Hematopoietic multipotent progenitor cell (in vitro differentiated cells): ENCODE data around the gene HSF5. TPM values are rescaled to one million over a fixed set of nuclear protein-coding genes. Genes with fewer than 3 reads are reported as not detected.
A peak's percentile ranks its signal among the peaks of the same experiment; 100 is the strongest.

Source experiments
- DNase-seq, 3 donors: peaks; one replicate each; pipeline ENCODE4 v3.0.0-alpha.2; 2011 to 2015; ENCODE audit warnings: low read depth in 2 of 3, low spot score in 2 of 3
- total RNA-seq: library from RNA; depleted of rRNA; stranded (reverse); fragments of >200 nt; gene quantifications from one replicate; pipeline ENCODE4 v1.2.3, GENCODE V29; 2012

The HSF5 gene, protein sequence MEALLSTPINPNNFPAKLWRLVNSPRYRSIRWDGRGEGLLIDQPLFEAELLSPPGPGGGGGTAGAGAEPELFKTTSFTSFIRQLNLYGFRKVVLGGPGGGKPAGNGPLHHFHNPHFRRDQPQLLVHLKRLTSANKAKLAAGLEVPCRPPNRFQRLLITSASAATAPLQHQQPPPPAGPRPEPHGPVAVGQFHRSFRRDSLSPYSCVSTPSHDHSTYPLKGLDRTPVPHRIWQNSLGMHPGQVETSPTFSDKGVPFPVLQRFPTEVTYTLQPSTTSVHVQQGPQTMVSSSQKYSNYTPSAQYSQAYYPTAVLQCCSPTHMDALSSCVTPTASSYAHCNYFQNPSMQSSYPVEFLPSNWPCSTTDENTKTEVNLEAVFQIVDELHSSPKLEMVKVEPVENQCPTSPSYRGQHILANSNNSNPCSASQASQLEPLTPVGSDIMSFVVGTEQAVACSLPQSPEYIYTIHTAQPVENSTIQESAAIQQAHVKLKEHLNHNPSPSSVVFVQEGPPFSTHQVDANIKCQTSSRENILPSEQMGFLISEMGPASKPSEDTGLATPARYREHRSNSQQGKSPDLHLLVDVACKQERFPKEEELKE
- 2.4 TPM for total RNA-seq

DNA sequence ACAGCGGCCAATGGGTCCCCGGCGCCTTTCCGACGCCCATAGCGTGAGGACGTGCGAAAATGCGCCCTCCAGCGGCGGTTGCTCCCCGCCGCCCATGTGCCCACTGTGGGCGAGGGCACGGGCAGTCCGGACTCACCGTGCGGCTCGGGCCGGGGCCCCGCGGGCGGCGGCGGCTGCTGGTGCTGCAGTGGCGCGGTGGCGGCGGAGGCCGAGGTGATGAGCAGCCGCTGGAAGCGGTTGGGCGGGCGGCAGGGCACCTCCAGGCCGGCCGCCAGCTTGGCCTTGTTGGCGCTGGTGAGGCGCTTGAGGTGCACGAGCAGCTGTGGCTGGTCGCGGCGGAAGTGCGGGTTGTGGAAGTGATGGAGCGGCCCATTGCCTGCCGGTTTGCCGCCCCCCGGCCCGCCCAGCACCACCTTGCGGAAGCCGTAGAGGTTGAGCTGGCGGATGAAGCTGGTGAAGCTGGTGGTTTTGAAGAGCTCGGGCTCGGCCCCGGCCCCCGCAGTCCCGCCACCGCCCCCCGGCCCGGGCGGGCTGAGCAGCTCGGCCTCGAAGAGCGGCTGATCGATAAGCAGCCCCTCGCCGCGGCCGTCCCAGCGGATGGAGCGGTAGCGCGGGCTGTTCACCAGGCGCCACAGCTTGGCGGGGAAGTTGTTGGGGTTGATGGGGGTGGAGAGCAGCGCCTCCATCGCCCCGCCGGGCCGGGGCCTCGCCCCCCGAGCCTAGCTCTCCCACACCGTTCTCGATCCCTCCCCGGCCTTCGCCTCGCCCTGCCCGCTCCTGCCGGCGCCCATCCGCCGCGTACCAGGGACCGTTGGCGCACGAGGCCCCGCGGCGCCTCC lies at the start of gene HSF5:
TSS of gene HSF5 (minus strand) at position 820 of the 839 bp plus-strand sequence. CDS start at position 686, 134 bp downstream.
- DNase-seq, result peak; percentile 46 to 90 (median 89)

DNA sequence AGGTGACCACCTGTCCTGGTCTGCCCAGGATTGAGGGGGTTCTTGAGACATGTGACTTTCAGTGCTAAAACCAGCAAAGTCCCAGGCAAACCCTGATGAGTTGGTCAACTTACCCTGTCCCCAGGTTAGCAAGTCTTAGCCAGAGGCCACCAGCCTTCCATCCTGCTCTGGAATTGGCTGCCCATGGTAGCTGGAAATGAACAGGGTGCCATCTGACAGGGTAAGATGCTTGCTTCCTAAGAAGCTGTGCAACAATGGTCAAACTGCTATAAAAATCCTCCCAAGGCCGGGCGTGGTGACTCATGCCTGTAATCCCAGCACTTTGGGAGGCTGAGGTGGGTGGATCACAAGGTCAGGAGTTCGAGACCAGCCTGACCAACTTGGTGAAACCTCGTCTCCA lies 49.1 kb upstream of the HSF5 start:
- no peak for DNase-seq

DNA sequence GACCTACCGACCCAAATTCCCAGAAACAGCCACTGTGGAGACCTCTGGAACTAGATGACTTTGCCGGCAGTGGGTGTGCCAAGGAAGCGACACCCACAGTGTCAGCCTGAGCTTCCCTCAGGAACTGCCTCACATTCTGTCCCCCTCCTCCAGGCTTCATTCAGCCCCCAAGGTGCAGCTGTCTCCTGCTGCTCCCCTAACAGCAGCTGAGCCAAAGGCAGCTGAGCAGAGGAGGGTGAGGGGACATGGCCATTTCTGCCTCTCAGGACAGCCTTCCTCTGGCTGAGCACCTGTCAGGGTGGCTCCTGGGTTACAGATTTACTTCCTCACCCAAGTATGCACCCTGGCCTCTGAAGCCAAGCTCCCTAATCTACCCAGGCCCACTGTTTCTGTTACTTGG lies 48.3 kb upstream of the HSF5 start:
- no peak for DNase-seq

DNA sequence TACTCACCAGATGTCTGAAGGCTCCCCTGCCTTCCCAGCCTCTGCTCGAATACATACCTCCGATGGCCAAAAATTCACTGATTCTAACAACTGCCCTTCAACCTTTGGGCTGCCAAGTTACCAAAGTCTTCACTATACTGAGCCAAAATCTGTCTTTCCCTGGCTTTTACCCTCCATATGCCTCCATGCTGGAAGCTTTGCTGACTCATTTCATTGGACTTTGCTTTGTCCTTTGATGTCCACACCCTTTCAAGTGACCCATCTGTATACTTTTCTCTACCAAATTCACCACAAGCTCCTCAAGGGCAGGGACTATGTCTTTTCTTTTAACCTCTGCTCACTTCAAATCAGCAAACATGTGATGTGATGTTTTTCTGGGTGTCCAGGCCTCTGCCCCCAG lies 47.2 kb upstream of the HSF5 start:
- no peak for DNase-seq

DNA sequence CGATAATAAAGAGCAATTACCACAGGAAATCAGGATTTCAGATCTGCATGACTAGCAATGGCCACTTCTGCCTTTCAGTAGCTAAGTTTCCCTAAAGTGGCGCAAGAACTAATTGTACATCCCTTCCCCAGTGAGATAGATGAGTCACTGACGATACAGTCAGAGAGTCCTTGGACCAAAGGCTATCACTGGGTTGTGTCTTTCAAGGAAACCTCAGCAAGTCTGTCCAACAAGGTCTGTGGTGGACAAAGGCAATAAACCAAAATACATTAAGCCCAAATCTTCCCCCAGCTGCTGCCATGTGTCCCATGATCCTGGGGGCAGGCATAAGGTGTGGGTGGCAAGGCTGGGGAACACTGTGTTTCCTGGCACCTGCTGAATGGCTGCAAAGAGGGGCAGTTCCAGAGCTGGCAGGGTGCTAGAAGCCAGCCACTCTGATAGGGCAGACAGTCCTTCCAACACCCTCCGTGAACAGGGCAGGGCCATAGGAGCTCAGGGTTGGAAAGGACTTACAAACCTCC lies 46.8 kb upstream of the HSF5 start:
- no peak for DNase-seq

DNA sequence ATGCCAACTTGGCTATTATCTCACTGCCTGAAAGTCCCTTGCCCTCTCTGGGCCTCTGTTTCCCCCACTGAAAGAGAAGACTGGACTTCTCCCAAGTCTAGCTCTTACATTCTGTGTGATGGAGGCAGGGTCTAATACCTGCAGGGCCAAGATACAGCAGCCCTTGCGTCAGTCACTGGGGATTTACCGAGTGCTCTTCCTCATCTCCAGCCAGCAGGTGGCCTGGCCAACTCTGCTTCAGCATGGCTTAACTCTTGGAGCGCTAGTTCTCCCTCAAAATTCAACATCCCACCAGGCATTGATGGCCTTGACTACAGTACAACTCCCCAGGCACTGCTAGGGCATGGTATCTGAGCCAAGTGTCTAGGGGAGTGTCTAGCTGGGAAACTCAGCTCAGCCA lies 46.1 kb upstream of the HSF5 start:
- no peak for DNase-seq

DNA sequence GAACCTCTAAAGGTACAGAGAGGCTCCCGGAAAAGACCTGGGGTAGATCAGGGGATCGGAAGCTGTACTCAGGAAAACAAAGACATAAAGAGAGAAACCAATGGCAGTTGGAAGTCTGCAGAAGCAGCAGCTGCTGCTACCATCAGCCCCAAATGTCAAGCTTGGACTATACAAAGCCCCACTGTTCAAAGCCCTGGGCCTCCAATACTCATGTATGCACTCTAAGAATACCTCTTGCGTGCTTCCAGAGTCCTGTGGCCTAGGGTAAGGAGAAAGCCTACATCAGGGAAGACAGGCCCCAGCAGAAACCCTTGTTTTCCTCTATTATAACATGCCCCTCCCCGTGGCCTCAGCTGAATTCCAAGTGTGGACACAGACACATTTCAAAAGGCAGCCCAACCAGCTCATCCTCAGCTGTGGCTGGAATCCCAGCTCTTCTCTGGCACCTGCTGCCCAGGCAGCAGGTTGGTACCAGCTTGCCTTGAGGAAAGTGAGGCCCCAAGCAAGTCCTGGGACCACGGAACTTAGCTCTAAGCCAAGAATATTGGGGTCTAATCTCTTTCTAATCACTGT lies 45.5 kb upstream of the HSF5 start:
- no peak for DNase-seq

DNA sequence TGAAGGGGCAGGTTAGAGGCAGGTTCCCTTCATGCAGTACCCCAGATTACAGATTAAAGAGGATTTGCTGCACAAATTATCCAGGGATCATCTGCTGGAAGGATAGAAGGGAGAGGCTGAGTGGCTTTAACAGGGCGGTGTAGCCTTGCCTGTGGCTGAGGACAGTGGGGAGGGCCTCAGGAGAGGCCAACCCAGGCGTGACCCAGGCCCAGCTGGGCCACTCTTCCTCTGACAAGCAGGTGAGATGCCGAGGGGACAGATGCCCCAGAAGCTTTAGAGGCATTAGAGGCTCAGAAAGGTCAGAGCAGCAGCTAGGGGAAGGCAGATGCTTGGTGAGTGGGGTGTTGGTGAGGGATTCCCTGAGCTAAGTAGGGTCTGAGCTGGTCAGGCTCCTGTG lies 44.3 kb upstream of the HSF5 start:
- no peak for DNase-seq

DNA sequence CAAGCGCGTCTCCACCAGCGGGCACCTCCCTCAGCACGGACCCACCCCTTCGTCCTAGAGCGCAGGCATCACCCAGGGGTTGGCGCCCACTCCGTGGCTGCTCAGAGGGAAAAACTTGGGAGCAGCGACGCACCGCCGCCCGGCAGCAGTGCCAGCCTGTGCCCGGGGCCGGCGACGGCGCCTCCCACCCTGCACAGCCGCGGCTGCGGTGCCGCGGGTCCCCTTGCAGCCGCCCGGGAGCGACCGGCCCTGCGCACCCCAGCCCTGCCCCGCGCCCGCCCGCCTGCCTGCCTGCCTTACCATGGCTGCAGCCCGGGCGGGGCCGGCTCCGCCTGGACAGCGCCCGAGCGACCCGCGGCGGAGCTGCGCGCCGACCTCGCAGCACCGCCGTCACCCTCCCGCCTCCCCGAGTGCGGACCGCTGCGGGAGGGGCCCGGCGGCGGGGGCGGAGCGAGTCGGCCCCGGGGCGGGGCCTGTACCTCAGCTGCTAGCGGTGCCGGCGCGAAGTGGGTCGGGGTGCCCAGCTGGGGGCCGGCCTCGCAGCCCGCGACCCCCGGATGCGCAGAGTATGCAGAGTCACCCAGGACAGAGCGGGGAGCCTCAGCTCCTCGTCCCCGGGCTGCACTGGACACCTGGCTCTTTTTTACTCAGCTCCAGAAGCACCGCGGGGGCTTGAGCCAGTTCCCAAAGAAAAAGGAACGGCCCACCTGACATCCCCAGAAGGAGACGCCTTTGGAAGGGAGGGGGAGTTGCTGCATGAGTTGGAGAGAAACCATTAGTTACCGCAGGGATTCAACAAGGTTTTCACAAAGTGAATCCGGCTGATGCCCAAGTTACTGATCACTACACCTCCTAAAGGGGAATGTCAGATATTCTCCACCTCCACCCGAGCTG lies 43.7 kb upstream of the HSF5 start:
- peak in 2 of 3 donors; percentile 36 to 45 for DNase-seq

DNA sequence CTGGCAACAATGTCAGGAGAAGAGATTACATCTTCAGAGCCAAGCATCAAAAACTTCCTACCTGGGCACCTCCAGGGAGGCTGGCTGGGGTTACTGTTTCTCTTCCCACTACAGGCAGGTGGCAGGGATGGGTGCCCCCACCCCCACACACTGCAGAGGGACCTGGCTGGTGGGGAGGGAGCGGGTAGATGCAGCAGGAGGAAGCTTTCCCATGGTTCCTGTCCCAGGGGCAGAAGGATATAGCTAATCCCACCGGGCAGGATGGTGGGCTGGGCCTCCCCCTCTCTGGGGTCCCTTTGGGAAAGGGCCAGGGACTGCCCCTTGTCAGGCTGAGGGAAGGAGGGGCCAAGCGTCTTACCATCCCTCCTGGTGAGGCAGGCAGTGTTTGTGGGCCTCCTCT lies 42.9 kb upstream of the HSF5 start:
- DNase-seq, result no peak

DNA sequence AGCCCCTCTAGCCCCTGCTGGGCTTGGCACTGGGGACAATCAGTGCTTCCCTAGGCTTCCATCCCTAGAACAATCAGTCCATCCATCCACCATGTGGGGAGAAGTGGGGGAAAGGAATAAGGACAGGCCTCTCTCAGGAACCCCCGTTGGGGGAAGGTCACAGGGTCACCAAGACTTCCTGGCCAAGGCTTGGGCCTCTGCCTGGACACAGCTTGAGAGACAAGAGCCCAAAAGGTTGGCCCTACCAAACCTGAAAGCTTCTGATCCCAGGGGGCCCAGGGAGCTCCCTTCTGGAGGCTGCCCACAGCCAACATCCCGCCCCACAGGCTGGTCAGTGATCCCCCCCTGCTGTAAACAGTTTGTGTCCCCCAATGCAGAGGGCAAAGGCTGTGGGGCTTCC lies 42.4 kb upstream of the HSF5 start:
- no peak for DNase-seq

DNA sequence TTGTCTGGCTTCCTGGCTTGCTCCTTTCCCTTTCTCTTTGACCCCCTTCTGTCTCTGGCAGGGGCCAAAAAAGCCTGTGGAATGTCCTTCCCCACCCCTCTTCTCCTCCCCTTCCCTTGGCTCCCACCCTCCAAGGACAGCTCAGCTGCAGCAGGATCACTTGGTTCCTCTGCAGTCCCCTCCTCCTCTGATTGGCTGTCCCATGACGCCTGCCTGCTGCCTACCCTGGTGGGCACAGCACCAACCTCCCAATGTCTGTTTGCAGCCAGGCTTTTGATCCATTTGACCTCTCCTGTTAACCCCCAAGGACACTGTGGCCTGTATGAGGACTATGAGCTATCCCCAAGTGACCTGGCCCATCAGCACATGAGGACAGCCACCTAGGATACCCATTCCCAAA lies 41.1 kb upstream of the HSF5 start:
- no peak for DNase-seq

DNA sequence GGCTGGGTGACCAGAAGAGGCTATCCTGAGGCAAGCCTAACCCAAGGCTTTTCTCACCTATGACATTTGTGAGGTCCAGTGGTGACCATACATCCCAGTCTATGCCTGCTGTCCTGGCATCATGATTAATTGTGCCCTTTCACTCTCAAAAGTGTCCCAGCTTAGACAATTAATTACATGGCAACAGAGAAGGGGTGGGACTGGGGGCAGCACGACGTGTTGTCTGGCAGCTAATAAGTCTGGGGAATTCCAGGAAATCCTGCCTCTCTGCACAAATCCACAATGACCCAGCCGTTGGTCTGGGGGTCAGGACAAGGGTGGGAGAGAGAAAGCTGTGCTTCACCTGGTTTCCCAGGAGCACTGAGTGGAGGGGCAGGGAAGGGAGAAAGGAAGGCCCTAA lies 40.2 kb upstream of the HSF5 start:
- no peak for DNase-seq

DNA sequence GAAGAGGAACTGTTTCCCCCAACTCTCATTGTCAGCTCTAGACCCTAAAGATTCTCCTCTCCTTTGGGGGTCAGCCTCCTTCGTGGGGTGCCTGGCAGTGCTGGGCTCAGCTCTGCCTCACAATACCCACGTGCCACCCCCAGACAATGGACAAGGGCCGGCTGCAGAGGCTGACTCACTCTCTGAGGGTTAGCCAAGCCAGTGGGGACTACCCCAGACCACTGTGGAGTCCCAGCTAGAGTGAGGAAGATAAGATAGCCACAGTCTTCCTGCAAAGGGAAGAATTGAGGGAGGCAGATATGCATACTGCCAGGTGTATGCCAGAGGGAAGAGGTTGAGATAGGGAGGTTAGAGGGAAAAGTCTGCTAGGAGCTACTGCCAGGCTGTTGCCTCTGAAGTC lies 39.7 kb upstream of the HSF5 start:
- no peak for DNase-seq

DNA sequence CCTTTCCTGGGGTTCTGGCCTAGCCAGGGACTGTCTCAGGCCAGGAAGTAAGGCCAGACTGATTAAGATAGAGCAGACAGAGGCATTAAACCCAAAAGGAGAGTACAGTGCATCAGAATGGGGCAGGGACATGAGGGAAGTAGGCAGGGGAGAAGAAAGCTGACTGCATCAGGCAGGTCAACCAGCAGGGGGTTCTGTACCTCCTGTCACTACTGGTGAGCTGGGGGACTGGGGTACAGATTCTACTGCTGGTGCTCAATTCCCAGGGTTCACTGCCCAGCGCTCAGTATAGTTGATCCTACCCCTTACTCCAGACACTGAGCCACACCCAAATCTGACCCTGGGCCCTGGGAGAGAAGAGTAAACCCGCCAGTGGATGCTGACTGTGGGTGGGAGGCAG lies 39.1 kb upstream of the HSF5 start:
- peak in 1 of 3 donors; percentile 44 for DNase-seq

DNA sequence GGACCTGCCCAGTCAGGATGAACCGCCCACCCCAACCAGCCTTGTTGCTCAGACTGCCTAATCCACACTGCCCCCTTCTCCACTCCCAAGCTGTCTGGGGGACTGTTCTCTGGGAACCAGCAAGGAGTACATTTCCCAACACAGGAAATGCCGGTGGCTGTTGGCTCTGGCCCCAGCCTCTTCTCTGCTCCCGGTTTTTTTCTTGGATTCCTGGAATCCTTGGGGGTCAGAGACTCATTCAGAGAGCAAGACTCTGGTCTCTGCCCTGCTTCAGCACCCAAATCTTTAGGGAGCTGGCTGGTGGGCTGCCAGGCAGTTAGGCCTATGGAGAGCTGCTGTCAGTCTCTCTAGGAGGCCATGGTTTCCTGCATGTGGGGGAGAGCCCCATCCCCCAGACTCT lies 37.0 kb upstream of the HSF5 start:
- no peak for DNase-seq

DNA sequence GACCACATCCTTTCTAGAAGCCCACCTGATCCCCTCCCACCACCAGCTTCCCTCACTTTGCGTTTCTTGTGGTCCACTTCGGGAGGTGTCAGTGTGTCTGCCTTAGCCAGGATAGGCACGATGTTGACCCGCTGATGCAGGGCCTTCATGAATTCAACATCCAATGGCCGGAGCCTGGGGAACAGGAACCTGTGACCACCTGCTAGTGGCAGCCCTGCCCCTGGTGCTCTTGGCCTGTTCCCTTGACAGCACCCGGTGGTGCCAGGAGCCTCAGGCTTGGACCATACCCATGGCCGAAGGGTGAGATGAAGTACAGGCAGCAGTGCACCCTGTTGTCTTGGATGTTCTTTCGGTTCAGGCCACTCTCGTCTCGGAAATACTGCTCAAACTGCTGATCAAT lies 33.5 kb upstream of the HSF5 start:
- no peak for DNase-seq

DNA sequence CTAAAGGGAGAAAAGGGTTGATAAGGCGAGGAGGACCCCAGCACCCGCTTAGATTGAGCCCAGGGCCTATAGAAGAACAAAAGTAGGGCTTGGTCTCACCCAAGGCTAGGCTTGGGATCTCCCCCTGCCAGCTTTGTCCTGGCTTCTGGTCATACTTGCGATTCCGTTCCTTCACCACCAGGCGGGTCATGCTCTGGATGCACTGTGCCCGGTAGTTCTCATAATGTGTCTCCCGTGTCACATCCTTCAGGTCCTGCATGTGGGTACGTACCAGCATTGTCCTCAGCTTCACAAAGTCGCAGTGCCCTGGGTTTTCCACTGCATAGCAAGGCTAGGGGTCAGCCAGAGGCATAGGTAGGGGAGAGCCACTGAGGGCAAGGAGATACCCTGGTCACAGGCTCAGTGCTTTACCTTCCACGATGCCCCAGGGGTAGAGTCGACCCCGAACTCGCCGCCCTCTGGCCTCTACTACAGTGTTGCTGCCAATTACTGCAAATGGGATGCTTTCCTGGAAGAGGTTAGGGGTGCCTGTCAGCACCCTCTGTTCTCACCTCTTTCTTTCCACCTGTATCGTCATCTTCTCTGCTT lies 32.7 kb upstream of the HSF5 start:
- peak in 1 of 3 donors; percentile 62 for DNase-seq

DNA sequence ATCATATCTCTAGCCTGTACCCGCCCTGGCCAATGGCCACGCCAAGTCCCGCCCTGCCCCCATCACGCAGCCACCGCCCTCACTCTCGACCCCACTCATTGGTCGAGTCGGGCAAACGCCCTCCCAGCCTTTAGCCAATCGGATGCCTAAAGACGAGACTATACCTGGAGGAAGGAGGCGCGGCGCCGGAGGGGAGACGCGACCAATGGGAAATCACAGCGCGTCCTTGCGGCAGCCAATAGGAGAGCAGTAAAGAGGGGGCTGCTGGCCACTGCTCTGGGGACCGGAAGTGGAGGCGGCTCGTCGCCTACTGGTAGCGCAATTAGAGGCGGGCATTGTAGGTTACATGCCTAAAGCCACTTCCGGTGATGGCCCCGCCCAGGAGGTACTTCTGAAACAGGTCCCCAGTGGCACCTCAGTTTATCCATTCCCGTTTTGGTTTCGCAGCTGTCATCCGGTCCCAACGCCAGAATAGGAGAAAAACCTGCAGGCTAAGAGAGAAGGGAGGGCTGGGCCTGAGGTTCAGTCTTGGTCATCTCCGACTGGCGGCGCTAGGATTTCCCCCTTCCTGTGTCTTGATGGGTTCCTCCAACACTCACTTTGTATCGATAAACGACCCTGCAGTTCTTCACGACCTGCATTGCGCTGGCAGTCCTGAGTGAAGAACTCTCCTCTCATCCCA lies 29.9 kb upstream of the HSF5 start:
- peak in 2 of 3 donors; percentile 100 for DNase-seq
